Measurements from ENCODE around the gene BHMT2. TPM values are rescaled to one million over a fixed set of nuclear protein-coding genes. Genes with fewer than 3 reads are reported as not detected.

BHMT2 gene
- total RNA-seq, 1 experiment from 2014 or later = 0.20 TPM

DNA sequence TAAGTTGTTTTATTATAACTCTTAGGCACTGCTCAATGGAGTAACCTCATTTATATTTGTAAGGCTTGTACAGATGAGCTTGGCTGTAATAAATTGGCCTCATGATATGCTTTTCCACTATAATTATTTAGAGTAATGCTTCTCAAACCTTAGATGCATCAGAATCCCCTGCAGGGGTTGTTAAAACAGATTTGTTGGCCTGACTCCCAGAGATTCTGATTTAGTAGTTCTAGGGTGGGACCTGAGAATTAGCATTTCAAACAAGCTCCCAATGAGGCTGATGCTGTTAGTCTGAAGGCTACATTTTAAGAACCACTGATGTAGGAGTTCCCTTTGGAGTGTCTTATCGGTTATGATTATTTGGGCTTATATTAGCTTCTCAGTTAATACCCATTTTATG is 46.2 kb upstream of the BHMT2 start:
- Histone ChIP-seq H3K4me3 (replicated peaks in 1 of 2; ENCODE audit: low read depth in 1 of 2, low read length in 2 of 2) (no peak overlapping the region), H3K27ac (ENCODE audit: low read depth, low read length) (no peak overlapping the region), H3K27me3 (ENCODE audit: insufficient read depth, low read length) (no peaks in the 10 kb centered on the region), H3K9ac (ENCODE audit: low read length) (no peak overlapping the region), H3K36me3 (ENCODE audit: control insufficient read depth in 1 of 2, insufficient read depth in 2 of 2, low read length in 2 of 2) (no peaks in the 10 kb centered on the region), H3K9me3 (ENCODE audit: control insufficient read depth in 1 of 2, insufficient read depth in 1 of 2, low read depth in 1 of 2, low read length in 2 of 2) (no peaks in the 10 kb centered on the region), H3K9me2 (ENCODE audit: insufficient read depth) (no peaks in the 10 kb centered on the region), H3K4me2 (ENCODE audit: low read length) (no peak overlapping the region), H2AFZ (ENCODE audit: low read depth, low read length, poor library complexity, severe bottlenecking) (no peak overlapping the region), H3K4me1 (ENCODE audit: control insufficient read depth in 1 of 2, insufficient read depth in 2 of 2, low read length in 2 of 2) (peaks cover 2 to 15% of the 10 kb centered on the region in 2 experiments; a peak in 2 of 4 replicates), H3K79me2 (ENCODE audit: insufficient read depth, low read length) (no peaks in the 10 kb centered on the region), H4K20me1 (ENCODE audit: insufficient read depth) (no peaks in the 10 kb centered on the region)
- ATAC-seq (no peak), DNase-seq (ENCODE audit: low read depth, low spot score) (no peak)
- TF ChIP-seq, protein P1, sequence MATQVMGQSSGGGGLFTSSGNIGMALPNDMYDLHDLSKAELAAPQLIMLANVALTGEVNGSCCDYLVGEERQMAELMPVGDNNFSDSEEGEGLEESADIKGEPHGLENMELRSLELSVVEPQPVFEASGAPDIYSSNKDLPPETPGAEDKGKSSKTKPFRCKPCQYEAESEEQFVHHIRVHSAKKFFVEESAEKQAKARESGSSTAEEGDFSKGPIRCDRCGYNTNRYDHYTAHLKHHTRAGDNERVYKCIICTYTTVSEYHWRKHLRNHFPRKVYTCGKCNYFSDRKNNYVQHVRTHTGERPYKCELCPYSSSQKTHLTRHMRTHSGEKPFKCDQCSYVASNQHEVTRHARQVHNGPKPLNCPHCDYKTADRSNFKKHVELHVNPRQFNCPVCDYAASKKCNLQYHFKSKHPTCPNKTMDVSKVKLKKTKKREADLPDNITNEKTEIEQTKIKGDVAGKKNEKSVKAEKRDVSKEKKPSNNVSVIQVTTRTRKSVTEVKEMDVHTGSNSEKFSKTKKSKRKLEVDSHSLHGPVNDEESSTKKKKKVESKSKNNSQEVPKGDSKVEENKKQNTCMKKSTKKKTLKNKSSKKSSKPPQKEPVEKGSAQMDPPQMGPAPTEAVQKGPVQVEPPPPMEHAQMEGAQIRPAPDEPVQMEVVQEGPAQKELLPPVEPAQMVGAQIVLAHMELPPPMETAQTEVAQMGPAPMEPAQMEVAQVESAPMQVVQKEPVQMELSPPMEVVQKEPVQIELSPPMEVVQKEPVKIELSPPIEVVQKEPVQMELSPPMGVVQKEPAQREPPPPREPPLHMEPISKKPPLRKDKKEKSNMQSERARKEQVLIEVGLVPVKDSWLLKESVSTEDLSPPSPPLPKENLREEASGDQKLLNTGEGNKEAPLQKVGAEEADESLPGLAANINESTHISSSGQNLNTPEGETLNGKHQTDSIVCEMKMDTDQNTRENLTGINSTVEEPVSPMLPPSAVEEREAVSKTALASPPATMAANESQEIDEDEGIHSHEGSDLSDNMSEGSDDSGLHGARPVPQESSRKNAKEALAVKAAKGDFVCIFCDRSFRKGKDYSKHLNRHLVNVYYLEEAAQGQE (IDR thresholded peaks at IDR 0.05; ENCODE audit: low read depth) = no peak
- TF ChIP-seq EZH2phosphoT487 (IDR thresholded peaks at IDR 0.05; ENCODE audit: borderline replicate concordance) = no peak
- TF ChIP-seq, protein P2, sequence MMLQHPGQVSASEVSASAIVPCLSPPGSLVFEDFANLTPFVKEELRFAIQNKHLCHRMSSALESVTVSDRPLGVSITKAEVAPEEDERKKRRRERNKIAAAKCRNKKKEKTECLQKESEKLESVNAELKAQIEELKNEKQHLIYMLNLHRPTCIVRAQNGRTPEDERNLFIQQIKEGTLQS (IDR thresholded peaks at IDR 0.05) = no peak
- no peak for TF ChIP-seq YY1 (IDR thresholded peaks at IDR 0.05; ENCODE audit: extremely low read depth, insufficient replicate concordance, low read depth, low read length)
- TF ChIP-seq SRF (IDR thresholded peaks at IDR 0.05; ENCODE audit: low read depth) = no peak
- TF ChIP-seq ZNF274 (IDR thresholded peaks at IDR 0.05; ENCODE audit: low read depth, low read length) = no peak
- TF ChIP-seq TCF7L2 (IDR thresholded peaks at IDR 0.05; ENCODE audit: borderline replicate concordance, extremely low read depth, insufficient read depth, insufficient read length) = no peak
- no peak for TF ChIP-seq ZFX (IDR thresholded peaks at IDR 0.05)
- TF ChIP-seq CEBPB (IDR thresholded peaks at IDR 0.05; ENCODE audit: low read depth) = no peak
- TF ChIP-seq POLR2AphosphoS5 (IDR thresholded peaks at IDR 0.05; ENCODE audit: low read depth, low read length) = no peak
- no peak for TF ChIP-seq JUND (IDR thresholded peaks at IDR 0.05)
- TF ChIP-seq, protein P3, sequence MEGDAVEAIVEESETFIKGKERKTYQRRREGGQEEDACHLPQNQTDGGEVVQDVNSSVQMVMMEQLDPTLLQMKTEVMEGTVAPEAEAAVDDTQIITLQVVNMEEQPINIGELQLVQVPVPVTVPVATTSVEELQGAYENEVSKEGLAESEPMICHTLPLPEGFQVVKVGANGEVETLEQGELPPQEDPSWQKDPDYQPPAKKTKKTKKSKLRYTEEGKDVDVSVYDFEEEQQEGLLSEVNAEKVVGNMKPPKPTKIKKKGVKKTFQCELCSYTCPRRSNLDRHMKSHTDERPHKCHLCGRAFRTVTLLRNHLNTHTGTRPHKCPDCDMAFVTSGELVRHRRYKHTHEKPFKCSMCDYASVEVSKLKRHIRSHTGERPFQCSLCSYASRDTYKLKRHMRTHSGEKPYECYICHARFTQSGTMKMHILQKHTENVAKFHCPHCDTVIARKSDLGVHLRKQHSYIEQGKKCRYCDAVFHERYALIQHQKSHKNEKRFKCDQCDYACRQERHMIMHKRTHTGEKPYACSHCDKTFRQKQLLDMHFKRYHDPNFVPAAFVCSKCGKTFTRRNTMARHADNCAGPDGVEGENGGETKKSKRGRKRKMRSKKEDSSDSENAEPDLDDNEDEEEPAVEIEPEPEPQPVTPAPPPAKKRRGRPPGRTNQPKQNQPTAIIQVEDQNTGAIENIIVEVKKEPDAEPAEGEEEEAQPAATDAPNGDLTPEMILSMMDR (IDR thresholded peaks at IDR 0.05 in 2 of 3, conservative IDR thresholded peaks at IDR 0.05 in 1 of 3; ENCODE audit: borderline replicate concordance in 1 of 3, insufficient read depth in 1 of 3, low read depth in 2 of 3, low read length in 2 of 3) = no peak
- intact Hi-C loops (cut with micrococcal nuclease) = loop anchor here (2.0 to 10.0 kb wide), 3 partner anchors 511 to 1059 kb away; no protein-coding TSS in a partner anchor
- CTCF ChIA-PET = interaction anchor here (3.9 to 9.1 kb wide), 3 partner anchors 107 to 1061 kb away, joined by 24 to 373 read pairs (median 44); no protein-coding TSS in a partner anchor
- POLR2A ChIA-PET = no interaction called here
- BruUV-seq (replicated peaks) = no TSS peak
- RAD21 ChIA-PET (ENCODE audit: low non-redundant PET in 1 of 2, low total read pairs in 2 of 2, uncharacterized antibody in 2 of 2, unreplicated experiment in 2 of 2) = interaction anchor here in 1 of 2 experiments (1.4 to 2.1 kb wide), 2 partner anchors 110 to 124 kb away, joined by 3 to 12 read pairs; no protein-coding TSS in a partner anchor
